NT2/D1 (cell line): ENCODE data around the gene KRTAP4-5.

Experiments
- DNase-seq: peaks from one replicate; pipeline ENCODE4 v3.0.0-alpha.2; 2011; ENCODE audit warnings: low read depth, low spot score
- H3K27me3 ChIP-seq: 2 replicates; pipeline ENCODE4 v1.6.0; 2011; ENCODE audit warnings: mild to moderate bottlenecking; ENCODE audit not compliant: insufficient read length, insufficient read depth
- H3K36me3 ChIP-seq: 2 replicates; pipeline ENCODE4 v1.6.1; 2011; ENCODE audit warnings: mild to moderate bottlenecking, low read length, mixed read lengths; ENCODE audit not compliant: insufficient read depth, insufficient read length
- H3K4me1 ChIP-seq: 2 replicates; pipeline ENCODE4 v1.5.1; 2011; ENCODE audit not compliant: insufficient read depth, insufficient read length
- H3K4me3 ChIP-seq: 2 replicates; pipeline ENCODE4 v1.5.1; 2011; ENCODE audit warnings: low read depth; ENCODE audit not compliant: insufficient read length
- H3K9ac ChIP-seq: 2 replicates; pipeline ENCODE4 v1.6.0; 2011; ENCODE audit warnings: low read depth; ENCODE audit not compliant: insufficient read length
- H3K9me3 ChIP-seq: 2 replicates; pipeline ENCODE4 v1.5.1; 2011; ENCODE audit warnings: mild to moderate bottlenecking, low read length; ENCODE audit not compliant: insufficient read depth
- SUZ12 ChIP-seq: IDR thresholded peaks from 2 replicates; pipeline ENCODE4 v1.6.1; 2011; ENCODE audit not compliant: insufficient read length, insufficient read depth; ENCODE audit errors: extremely low read depth
- YY1 ChIP-seq: IDR thresholded peaks from 2 replicates; pipeline ENCODE4 v1.6.1; 2011; ENCODE audit not compliant: insufficient read length, insufficient read depth
- ZNF274 ChIP-seq: IDR thresholded peaks from 2 replicates; pipeline ENCODE4 v1.6.1; 2011; ENCODE audit warnings: mild to moderate bottlenecking, low read depth, low read length

KRTAP4-5 gene

DNA sequence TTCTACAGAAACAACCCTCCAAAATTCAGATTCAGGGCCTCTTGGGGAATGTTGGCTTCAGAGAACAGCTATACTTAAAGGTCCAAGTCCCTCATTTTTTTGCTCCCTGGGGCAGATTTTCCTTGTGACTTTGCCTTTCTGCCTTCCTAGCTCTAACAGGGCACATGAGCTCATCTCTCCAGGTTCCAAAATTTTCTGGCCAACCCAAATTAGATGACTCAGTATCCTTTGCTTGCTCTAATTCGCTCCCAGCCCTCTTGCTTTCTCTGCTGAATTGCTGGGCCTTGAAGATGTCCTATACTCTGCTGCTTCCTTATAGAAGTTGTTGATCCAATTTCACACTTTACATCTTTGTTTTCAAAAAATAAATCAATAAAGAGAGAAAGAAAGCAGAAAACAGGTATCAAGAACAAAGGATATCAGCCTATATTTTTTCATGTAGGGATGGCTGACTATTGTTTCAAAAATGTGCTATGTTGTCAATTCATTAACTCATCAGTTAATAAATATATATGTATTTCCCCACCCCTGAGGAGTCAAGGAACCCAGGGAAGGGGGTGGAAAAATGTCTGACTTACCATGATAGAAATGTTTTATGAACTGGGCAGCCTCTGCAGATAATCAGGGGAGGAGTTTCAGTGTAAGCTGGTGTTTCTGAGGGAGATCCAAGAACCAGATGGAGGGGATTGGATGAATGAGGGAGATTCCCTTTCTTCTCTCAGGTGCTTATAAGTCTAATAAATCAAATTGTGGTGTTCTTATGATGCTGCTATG, 29.4 kb upstream of the KRTAP4-5 start:
- no peak overlapping the region for H3K4me3 ChIP-seq
- no peaks in the 10 kb centered on the region for H3K4me1 ChIP-seq
- no peaks in the 10 kb centered on the region for H3K9me3 ChIP-seq
- TF ChIP-seq ZNF274 (no peak), SUZ12 (no peak), YY1 (no peak)
- no peaks in the 10 kb centered on the region for H3K36me3 ChIP-seq
- H3K9ac ChIP-seq: no peak overlapping the region
- no peaks in the 10 kb centered on the region for H3K27me3 ChIP-seq
- DNase-seq: no peak

DNA sequence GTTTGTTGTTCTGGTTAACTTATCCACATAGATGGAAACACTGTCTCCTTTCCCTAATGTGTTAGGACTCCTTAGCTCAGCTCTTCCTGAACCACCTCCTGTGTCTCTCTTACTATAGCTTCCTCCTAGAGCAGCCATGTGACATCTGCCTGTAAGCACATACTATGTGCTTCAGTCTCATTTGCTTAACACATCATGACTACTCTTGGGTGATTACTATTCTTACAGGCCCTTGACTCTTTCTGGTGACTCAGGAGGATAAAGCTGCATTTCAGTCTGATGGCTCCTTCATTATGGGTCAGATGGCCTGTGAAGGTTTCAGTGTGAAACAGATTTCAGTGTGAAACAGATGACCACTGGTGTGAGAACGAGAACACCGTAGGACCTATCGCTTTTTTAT, 28.7 kb upstream of the KRTAP4-5 start:
- no peaks in the 10 kb centered on the region for H3K36me3 ChIP-seq
- H3K9me3 ChIP-seq: no peaks in the 10 kb centered on the region
- no peak overlapping the region for H3K9ac ChIP-seq
- no peak overlapping the region for H3K4me3 ChIP-seq
- TF ChIP-seq YY1: no peak
- TF ChIP-seq ZNF274: no peak
- TF ChIP-seq SUZ12: no peak
- H3K4me1 ChIP-seq: no peaks in the 10 kb centered on the region
- DNase-seq: no peak
- no peaks in the 10 kb centered on the region for H3K27me3 ChIP-seq

DNA sequence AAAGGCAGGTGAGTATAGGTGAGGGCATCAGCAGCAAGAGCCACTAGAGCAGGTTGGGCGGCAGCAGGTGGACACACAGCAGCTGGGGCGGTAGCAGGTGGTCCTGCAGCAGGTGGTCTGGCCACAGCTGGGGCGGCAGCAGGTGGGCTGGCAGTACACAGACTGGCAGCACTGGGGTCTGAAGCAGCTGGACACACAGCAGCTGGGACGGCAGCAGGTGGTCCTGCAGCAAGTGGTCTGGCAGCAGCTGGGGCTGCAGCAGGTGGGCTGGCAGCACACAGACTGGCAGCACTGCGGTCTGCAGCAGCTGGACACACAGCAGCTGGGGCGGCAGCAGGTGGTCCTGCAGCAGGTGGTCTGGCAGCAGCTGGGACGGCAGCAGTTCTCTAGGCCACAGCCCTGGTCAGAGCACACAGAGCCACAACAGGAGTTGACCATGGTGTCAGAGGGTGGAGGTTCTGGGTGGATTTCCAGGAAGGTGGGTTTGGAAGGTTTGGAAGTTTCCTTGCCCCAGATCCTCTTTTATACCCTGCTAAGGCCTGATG, 28.2 kb upstream of the KRTAP4-5 start, which contains the start of gene KRTAP4-2:
Gene KRTAP4-2 (minus strand): TSS at position 495 of the 545 bp plus-strand sequence. CDS start 57 bp downstream, at position 438.
- H3K36me3 ChIP-seq: no peaks in the 10 kb centered on the region
- H3K9me3 ChIP-seq: no peaks in the 10 kb centered on the region
- H3K4me3 ChIP-seq: no peak within 1 kb of the TSS
- TF ChIP-seq ZNF274 (no peak), SUZ12 (no peak), YY1 (no peak)
- no peak for DNase-seq
- no peaks in the 10 kb centered on the region for H3K27me3 ChIP-seq
- no peak within 1 kb of the TSS for H3K9ac ChIP-seq
- no peaks in the 10 kb centered on the region for H3K4me1 ChIP-seq

DNA sequence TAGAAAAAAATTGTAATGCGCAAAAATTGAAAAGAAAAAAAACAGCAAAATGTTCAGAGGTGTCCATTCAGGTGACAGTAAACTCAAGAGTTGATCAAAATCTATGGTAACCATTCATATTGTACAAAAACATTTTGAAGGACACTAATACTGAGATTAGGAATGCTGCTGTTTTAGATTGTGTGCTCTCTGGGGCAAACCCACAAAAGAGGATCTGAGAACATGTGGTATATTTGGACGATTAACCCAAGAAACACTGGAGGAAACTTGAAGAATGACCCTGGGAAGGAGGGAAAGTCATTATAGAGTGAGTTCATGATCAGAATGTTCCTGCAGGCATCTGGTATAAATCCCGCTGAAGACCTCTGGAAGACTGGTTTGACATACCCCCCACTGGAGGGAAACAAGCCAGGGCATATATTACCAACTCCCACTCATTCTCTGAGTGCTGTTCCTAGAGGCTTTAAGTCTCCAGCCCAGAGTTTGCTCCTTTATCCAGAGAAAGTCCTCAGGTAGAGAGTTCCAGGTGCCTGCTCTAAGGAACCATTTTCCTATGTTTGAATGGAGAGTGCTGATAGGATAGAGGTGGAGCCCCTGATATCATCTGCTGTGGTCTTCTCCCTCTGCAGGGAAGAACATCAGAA, 27.2 kb upstream of the KRTAP4-5 start:
- Histone ChIP-seq H3K4me1 (no peaks in the 10 kb centered on the region), H3K4me3 (no peak overlapping the region), H3K9ac (no peak overlapping the region), H3K36me3 (no peaks in the 10 kb centered on the region), H3K9me3 (no peaks in the 10 kb centered on the region), H3K27me3 (no peaks in the 10 kb centered on the region)
- no peak for TF ChIP-seq SUZ12
- no peak for TF ChIP-seq YY1
- no peak for TF ChIP-seq ZNF274
- DNase-seq: no peak

DNA sequence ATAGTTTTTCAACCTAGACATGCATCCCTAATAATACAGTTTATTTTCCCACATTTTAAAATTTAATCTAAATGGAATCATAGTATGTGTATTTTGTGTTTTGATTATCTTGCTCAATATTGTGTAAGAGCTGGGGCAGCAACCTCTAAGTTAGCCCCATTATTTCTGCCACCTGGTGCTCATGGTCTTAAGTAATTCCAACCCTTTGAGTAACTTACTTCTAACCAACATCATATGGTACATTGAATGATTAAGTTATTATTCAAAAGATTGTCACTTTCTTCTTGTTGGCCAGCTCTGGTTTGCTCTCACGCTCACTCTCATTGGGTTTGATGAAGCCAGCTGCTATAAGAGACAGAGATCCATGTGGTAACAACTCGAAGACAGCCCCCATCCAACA, 22.3 kb upstream of the KRTAP4-5 start:
- no peaks in the 10 kb centered on the region for H3K9me3 ChIP-seq
- TF ChIP-seq YY1: no peak
- no peak overlapping the region for H3K9ac ChIP-seq
- DNase-seq: no peak
- H3K4me1 ChIP-seq: no peaks in the 10 kb centered on the region
- no peaks in the 10 kb centered on the region for H3K27me3 ChIP-seq
- no peaks in the 10 kb centered on the region for H3K36me3 ChIP-seq
- no peak overlapping the region for H3K4me3 ChIP-seq

DNA sequence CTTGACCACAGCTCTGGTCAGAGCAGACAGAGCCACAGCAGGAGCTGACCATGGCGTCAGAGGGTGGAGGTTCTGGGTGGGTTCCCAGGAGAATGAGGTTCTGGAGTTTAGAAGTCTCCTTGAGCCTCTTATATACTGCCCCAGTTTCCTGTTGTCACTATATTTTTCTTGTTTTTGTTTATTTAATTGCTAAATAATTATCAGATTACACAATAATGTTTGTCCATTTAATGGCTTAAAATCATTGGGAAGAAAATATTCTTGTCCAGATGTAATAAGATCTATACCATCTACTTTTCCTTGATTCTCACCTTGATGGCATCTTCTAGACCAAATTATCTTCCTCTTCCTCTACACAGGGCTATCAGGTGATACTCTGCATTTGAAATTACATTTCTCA, 18.5 kb upstream of the KRTAP4-5 start, which contains the start of gene KRTAP4-3:
Gene KRTAP4-3 (minus strand): TSS at position 101 of the 400 bp plus-strand sequence. CDS start 49 bp downstream, at position 52.
- no peaks in the 10 kb centered on the region for H3K36me3 ChIP-seq
- TF ChIP-seq ZNF274 (no peak), SUZ12 (no peak), YY1 (no peak)
- no peaks in the 10 kb centered on the region for H3K9me3 ChIP-seq
- no peak within 1 kb of the TSS for H3K9ac ChIP-seq
- no peaks in the 10 kb centered on the region for H3K4me1 ChIP-seq
- H3K4me3 ChIP-seq: no peak within 1 kb of the TSS
- H3K27me3 ChIP-seq: no peaks in the 10 kb centered on the region
- no peak for DNase-seq

DNA sequence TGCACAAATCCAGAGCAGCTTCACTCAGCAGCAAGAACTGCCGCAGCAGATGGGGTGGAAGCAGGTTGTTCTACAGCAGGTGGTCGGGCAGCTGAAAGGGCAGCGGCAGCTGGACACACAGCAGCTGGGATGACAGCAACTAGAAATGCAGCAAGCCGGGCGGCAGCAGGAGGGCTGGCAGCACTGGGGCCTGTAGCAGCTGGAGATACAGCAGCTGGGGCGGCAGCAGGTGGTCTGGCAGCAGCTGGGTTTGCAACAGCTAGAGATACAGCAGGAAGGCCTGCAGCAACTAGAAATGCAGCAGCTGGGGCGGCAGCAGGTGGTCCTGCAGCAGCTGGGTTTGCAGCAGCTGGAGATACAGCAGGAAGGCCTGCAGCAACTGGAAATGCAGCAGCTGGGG, 17.9 kb upstream of the KRTAP4-5 start:
- no peak for DNase-seq
- Histone ChIP-seq H3K9ac (no peak overlapping the region), H3K4me3 (no peak overlapping the region), H3K4me1 (no peaks in the 10 kb centered on the region), H3K36me3 (no peaks in the 10 kb centered on the region), H3K27me3 (no peaks in the 10 kb centered on the region), H3K9me3 (no peaks in the 10 kb centered on the region)
- TF ChIP-seq ZNF274: no peak
- no peak for TF ChIP-seq SUZ12
- TF ChIP-seq YY1: no peak
